ENCODE measurements around the gene DLGAP1.

Gene DLGAP1

DNA sequence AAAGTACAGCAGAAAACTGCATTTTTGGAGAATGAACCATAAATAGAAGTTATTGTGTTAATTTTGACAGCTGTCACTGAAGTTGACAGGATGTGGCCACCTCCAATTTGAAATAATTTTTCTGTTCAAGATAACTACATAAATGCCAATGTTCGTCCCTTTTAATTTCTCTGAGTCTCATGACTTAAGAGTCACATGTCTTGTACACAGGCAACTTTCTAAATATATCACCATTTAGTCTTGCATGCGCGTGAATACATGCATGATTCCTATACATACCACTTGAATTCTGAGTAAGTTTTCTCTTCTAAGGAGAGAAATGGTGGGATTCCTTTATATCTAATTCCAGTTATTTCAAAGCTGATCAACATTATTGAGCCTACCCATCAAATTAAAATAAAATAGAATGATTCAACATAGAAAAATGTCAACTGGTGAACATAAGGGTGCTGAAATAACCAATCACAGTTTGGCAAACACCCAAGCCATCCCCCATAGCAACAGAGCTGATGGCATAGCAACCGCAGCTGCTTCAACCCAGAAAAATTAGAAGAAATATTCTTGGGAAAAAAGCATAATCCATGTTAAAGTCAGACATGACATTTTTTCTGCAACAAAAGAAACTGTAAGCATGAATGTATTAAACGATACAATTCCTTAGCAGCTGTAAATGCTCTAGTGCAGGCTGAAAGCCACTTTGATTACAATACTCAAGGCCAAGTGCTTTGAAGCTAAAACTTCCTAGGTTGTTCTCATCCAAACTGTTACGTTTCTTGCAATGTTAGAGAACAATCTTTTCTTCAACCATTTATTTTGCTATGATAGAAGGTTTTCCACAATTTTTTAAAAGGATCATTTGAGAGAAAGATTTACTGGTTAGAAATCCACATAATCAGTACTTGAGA lies 282.7 kb downstream of the DLGAP1 start:
- TF ChIP-seq, protein P1, sequence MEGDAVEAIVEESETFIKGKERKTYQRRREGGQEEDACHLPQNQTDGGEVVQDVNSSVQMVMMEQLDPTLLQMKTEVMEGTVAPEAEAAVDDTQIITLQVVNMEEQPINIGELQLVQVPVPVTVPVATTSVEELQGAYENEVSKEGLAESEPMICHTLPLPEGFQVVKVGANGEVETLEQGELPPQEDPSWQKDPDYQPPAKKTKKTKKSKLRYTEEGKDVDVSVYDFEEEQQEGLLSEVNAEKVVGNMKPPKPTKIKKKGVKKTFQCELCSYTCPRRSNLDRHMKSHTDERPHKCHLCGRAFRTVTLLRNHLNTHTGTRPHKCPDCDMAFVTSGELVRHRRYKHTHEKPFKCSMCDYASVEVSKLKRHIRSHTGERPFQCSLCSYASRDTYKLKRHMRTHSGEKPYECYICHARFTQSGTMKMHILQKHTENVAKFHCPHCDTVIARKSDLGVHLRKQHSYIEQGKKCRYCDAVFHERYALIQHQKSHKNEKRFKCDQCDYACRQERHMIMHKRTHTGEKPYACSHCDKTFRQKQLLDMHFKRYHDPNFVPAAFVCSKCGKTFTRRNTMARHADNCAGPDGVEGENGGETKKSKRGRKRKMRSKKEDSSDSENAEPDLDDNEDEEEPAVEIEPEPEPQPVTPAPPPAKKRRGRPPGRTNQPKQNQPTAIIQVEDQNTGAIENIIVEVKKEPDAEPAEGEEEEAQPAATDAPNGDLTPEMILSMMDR (IDR thresholded peaks at IDR 0.05; ENCODE audit: borderline replicate concordance, control extremely low read depth, extremely low read depth, insufficient read depth, missing control alignments), result no peak
- DNase-seq (ENCODE audit: low spot score), result no peak
- in situ Hi-C loops (cut with MboI; ENCODE audit: low sequenced_read_pairs, unreplicated experiment), result no loop called here

DNA sequence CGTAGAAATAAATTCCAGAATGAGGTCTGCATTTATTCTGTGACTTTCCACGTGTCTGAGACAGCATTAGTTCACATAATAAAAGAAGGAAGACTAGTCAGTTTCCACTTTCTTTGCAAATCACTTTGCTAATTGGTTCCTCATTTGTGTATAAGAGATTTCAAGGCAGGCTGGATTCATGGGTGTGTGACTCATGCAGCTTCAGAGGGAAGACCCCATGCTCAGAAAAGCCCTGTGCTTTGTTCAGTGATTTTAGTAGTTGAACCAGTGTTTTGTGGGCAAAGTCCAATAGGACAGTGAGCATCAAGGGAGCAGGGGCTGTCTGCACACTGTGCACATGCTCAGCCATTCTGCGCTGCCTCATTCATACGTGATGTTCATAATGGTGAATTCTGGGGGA lies 297.8 kb downstream of the DLGAP1 start:
- TF ChIP-seq, protein P1 (IDR thresholded peaks at IDR 0.05; ENCODE audit: borderline replicate concordance, control extremely low read depth, extremely low read depth, insufficient read depth, missing control alignments), result no peak
- in situ Hi-C loops (cut with MboI; ENCODE audit: low sequenced_read_pairs, unreplicated experiment), result no loop called here
- no peak for DNase-seq (ENCODE audit: low spot score)

DNA sequence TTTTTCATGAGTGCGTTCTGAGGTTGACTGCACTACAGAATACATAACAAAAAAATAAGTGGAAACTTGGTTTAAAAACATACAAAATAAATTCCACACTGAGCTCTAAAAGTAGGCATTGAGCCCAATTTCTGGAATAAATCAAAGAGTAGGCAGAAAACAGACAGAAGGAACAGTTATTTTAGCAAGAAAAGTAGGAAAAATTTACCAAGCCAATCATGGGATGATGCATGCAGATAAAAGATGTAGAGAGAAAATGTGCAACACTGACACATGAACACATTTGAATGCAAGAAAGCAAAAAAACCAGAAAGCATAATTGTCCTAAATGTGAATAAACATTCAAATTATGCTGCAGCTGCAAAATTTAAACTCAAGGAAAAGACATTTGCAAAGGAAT lies 308.3 kb downstream of the DLGAP1 start:
- in situ Hi-C loops (cut with MboI; ENCODE audit: low sequenced_read_pairs, unreplicated experiment), result no loop called here
- TF ChIP-seq, protein P1 (IDR thresholded peaks at IDR 0.05; ENCODE audit: borderline replicate concordance, control extremely low read depth, extremely low read depth, insufficient read depth, missing control alignments), result no peak
- DNase-seq (ENCODE audit: low spot score), result no peak

DNA sequence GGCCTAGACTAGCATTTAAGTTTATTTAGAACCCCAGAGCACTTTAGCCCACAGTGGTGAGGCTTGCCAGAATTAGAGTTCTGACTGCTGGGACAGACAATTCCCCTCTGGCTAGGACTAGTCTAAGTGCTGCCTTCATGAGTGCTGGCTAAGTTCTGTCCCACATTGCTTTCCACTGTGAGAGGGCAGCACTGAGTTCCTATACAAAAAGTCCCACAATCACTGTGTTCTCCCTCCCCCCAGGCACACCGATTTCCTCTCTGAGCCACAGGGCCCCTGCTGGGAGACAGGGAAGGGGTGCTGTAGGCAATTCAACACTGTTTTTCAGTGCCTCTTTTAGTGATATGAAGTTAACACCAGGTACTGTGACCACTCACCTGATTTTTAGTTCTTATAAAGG lies 310.9 kb downstream of the DLGAP1 start:
- DNase-seq (ENCODE audit: low spot score), result no peak
- TF ChIP-seq, protein P1 (IDR thresholded peaks at IDR 0.05; ENCODE audit: borderline replicate concordance, control extremely low read depth, extremely low read depth, insufficient read depth, missing control alignments), result no peak
- in situ Hi-C loops (cut with MboI; ENCODE audit: low sequenced_read_pairs, unreplicated experiment), result no loop called here

DNA sequence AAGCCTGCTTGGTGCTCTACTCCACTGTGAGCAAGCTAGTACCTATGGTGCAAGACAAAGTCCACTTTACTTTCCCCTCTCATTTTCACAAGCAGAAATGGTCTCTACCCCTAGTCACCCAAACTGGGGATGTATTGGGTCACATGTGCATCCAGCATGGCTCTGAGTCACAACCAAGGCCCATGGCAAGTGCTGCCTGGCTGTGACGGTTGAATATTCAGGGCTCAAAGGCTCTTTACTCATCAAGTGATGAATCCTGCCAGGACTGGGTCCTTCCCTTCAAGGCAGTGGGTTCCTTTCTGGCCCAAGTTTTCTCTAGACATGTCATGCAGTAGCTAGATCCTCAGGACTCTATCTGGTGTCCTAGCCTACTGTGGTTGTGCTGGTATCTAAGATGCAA lies 311.5 kb downstream of the DLGAP1 start:
- no peak for DNase-seq (ENCODE audit: low spot score)
- in situ Hi-C loops (cut with MboI; ENCODE audit: low sequenced_read_pairs, unreplicated experiment), result no loop called here

DNA sequence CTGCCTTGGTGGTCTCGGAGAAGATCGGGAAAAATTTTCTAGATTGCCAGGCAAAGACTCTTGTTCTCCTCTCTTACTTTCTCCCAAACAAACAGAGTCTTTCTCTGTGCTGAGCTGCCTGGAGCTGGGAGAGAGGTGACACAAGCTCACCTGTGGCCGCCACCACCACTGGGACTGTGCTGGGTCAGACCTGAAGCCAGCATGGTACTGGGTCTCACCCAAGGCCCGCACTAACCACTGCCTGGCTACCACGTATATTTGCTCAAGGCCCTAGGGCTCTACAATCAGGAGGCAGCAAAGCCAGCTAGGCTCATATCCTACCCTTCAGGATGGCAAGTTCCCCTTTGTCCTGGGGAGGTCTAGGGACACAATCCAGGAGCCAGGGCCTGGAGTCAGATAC lies 312.2 kb downstream of the DLGAP1 start:
- no peak for DNase-seq (ENCODE audit: low spot score)
- TF ChIP-seq, protein P1 (IDR thresholded peaks at IDR 0.05; ENCODE audit: borderline replicate concordance, control extremely low read depth, extremely low read depth, insufficient read depth, missing control alignments), result no peak
- in situ Hi-C loops (cut with MboI; ENCODE audit: low sequenced_read_pairs, unreplicated experiment), result no loop called here

More for the DNA sequence above, 311.5 kb downstream of the DLGAP1 start:
- TF ChIP-seq, protein P1 (IDR thresholded peaks at IDR 0.05; ENCODE audit: borderline replicate concordance, control extremely low read depth, extremely low read depth, insufficient read depth, missing control alignments), result no peak
